Endothelial cell of hepatic sinusoid (primary cell): ENCODE results near the gene MRPL49.

ENCODE experiments used
- in situ Hi-C: cut with HindIII; loops from 2 replicates; pipeline ENCODE4 v1.10.0; 2017; ENCODE audit warnings: low sequenced_read_pairs

The MRPL49 gene

DNA sequence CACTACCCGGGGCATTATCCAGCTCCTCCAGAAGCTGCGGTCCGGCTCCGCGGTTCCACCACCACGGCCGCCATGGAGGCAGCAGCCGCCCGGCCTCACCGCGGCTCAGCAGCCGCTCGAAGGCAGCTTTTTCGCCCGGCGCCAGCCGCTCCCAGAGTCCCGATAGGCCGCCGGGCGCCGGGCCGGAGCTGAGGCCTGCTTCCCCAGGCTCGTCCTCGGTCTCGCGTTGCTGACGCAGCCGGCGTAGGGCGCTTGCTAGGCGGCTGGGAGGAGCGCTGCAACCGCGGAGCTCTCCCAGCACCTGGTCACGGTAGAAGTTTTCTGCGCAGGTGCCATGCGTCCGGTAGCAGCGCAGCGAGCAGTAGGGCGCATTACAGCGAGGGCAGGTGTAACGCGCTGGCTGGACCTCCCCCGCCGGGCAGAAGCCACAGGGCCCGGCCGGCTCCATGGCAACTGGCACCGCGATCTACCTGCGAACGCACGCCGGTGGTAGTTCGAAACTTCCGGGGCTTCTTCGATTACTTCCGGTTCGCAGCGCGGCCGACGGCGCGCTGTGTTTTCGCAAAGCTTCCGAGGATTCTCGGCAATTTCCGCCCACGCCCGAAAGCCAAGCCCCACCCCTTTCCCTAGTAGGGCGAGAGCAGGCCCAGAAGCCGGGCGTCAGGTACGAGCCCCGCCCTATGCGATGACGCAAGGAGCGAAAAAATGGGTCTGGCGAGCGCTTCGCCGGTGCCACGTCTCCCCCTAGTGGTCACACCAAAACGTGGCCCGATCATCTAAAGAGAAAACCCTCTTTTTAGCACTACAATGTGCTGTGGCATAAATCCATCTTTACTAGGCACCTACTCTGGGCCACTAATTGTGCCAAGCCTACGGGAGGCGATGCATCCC, 4.7 kb upstream of the MRPL49 start, which contains the start of gene ZNHIT2:
Gene ZNHIT2, minus strand, starts transcription at position 496 of the 891 bp plus-strand sequence. Its CDS starts 48 bp downstream, at position 448.
- in situ Hi-C loops = loop anchor here (5.0 kb wide), 1 partner anchor 95 kb away; no protein-coding TSS in a partner anchor

DNA sequence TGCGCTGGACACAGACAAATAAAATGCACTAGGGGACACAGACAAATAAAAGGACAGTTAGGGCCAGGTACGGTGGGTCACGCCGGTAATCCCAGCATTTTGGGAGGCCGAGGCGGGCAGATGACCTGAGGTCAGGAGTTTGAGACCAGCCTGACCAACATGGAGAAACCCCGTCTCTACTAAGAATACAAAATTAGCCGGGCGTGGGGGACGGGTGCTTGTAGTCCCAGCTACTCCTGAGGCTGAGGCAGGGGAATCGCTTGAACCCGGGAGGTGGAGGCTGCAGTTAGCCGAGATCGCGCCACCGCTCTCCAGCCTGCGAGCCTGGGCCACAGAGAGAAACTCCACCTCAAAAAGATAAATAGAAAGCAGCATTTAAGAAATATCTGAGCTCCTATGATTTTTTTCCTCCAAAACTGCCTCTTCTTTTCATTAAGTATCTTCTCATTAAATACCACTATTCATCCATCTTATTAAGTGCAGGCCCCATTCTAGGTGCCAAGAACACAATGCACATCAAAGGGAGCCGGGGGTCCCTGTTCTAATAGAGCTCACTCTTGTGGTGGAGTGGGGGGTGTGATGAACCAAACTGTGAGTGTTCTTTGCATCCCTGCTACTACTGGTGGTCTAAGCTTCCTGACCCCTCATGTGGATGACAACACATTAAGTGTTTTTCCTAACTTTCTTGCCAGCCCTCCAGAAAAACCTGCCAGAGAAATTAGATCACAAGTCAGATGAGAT, 3.9 kb upstream of the MRPL49 start:
- in situ Hi-C loops = loop anchor here (5.0 kb wide), 1 partner anchor 94 kb away; no protein-coding TSS in a partner anchor

- in situ Hi-C loops = loop anchor here (5.0 kb wide), 1 partner anchor 93 kb away; no protein-coding TSS in a partner anchor
Observed at GRCh38 chr11:65118891-65119669, 3.0 kb upstream of the MRPL49 start.

DNA sequence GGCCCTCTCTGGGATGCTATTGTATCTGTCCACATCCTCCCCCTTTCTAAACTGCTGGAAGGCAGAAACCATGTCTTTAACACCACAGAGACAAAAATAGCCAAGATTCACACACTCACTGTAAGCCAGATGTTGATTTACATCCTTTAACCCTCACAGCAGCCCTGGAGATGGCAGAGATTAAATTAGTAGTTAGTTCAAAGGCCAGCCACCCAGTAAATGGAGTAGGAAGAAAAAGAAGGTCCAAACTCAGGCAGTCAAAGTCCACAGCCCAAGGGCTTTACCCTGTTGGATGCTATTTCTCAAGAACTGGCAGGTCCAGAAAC, 2.5 kb upstream of the MRPL49 start:
- in situ Hi-C loops = loop anchor here (5.0 kb wide), 1 partner anchor 93 kb away; no protein-coding TSS in a partner anchor

- in situ Hi-C loops = no loop called here
Observed at GRCh38 chr11:65120831-65121230, 1.3 kb upstream of the MRPL49 start.

- in situ Hi-C loops = no loop called here
Observed at GRCh38 chr11:65121447-65121864, 665 bp upstream of the MRPL49 start.

GRCh38 chr11:65124480-65125196, 2.5 kb downstream of the MRPL49 start:
- in situ Hi-C loops = no loop called here

DNA sequence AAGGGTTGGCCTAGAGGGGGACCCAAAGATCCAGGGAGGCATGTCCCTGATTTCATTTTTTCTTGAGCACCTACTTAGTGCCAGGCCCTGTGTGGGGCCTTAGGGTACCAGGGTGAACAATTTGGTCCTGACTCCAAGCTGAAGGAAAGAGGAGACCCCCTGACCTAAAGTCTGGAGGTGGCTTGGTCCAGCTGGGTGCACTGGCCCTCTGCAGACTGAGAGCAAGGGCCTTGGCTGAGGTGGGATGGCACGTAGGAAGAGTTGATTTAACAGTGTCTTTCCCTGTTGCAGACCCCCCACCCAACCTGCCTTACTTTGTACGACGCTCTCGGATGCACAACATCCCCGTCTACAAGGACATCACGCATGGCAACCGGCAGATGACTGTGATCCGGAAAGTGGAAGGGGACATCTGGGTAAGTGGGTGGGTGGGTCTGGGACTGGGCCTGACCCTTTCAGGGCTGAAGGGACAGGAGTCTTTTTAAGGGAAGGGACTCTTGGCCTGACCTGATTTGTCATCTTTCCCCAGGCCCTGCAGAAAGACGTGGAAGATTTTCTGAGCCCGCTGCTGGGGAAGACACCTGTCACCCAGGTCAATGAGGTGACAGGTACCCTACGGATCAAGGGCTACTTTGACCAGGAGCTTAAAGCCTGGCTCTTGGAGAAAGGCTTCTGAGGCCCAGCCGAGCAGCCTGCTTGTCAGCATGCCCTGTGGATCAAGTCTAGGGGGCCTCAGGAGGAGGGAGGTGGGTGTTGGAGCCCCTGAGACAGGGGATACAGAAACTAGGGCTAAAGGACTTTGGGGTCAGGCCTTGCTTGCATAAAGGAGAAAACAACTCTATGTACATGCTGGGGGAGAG, 3.3 kb downstream of the MRPL49 start:
- in situ Hi-C loops = no loop called here

GRCh38 chr11:65126624-65127274, 4.6 kb downstream of the MRPL49 start:
- in situ Hi-C loops = no loop called here

- in situ Hi-C loops = no loop called here
Observed at GRCh38 chr11:65127473-65128181, 5.5 kb downstream of the MRPL49 start.

- in situ Hi-C loops = no loop called here
Observed at GRCh38 chr11:65128182-65129145, 6.3 kb downstream of the MRPL49 start.

GRCh38 chr11:65129649-65130441, 7.7 kb downstream of the MRPL49 start:
- in situ Hi-C loops = no loop called here

GRCh38 chr11:65130631-65131416, 8.7 kb downstream of the MRPL49 start:
- in situ Hi-C loops = no loop called here

DNA sequence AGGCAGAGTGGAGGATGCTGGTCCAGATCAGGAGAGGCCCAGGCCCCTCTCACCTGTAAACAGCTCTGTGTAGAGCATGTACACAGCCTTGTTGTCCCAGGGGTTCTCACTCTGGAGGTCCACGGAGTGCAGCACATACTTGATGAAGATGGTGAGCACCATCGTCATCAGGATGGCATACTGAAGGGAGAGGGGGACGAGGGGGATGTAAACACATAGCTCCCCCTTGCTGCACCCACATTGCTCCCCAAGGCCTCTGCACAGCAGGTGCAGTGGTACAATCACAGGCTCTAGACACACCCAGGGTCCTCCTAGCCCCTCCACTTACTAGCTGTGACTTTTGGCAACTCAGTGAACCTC, 9.3 kb downstream of the MRPL49 start:
- in situ Hi-C loops = no loop called here

DNA sequence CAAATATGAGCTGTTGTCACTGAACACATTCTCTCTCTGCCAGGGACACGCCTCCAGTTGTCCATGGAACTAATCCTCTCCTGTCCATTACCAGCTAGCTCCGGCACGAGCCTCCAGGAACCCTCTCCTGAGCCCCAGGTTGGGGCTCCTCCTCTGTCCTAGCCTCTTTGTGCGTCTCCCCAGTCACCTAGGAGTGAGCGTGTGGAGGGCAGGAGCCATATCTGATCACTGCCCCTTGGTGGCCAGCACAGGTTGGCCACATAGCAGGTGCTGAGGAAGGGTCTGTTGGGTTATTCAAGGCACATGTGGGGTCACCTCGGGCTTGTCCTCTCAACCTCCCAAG, 9.7 kb downstream of the MRPL49 start:
- in situ Hi-C loops = no loop called here
